ENCODE data around the gene ZEB2.

The ZEB2 gene

GRCh38 chr2:144535300-144535699 is 15.4 kb upstream of the ZEB2 start:
- Histone ChIP-seq H3K4me2 (ENCODE audit: low read depth, low read length, poor library complexity, severe bottlenecking) (no peak overlapping the region), H3K27me3 (ENCODE audit: insufficient read depth, low read length, poor library complexity, severe bottlenecking) (no peaks in the 10 kb centered on the region), H3K4me1 (ENCODE audit: insufficient read depth, low read length, poor library complexity, severe bottlenecking) (no peaks in the 10 kb centered on the region), H2AFZ (ENCODE audit: low read length) (no peak overlapping the region), H3F3A (ENCODE audit: low read depth) (no peaks in the 10 kb centered on the region), H3K9me3 (ENCODE audit: insufficient read depth, low read depth, low read length) (no peaks in the 10 kb centered on the region), H3K79me2 (ENCODE audit: insufficient read depth, low read length) (no peaks in the 10 kb centered on the region), H3K36me3 (ENCODE audit: insufficient read depth, low read length) (no peaks in the 10 kb centered on the region), H3K4me3 (ENCODE audit: low read length, poor library complexity, severe bottlenecking) (no peak overlapping the region), H3K9me2 (replicated peaks; ENCODE audit: low read depth, low read length) (no peaks in the 10 kb centered on the region), H3K9ac (ENCODE audit: low read depth, low read length, poor library complexity, severe bottlenecking) (no peak overlapping the region), H4K20me1 (ENCODE audit: insufficient read depth, low read length, poor library complexity, severe bottlenecking) (no peaks in the 10 kb centered on the region)
- TF ChIP-seq CTCF (conservative IDR thresholded peaks at IDR 0.05; ENCODE audit: low read length) (no peak), EZH2phosphoT487 (IDR thresholded peaks at IDR 0.05; ENCODE audit: borderline replicate concordance) (no peak)

- Histone ChIP-seq H3K79me2 (ENCODE audit: insufficient read depth, low read length) (no peaks in the 10 kb centered on the region), H3F3A (ENCODE audit: low read depth) (no peaks in the 10 kb centered on the region), H2AFZ (ENCODE audit: low read length) (no peak overlapping the region), H3K9me3 (ENCODE audit: insufficient read depth, low read depth, low read length) (no peaks in the 10 kb centered on the region), H4K20me1 (ENCODE audit: insufficient read depth, low read length, poor library complexity, severe bottlenecking) (no peaks in the 10 kb centered on the region), H3K27me3 (ENCODE audit: insufficient read depth, low read length, poor library complexity, severe bottlenecking) (no peaks in the 10 kb centered on the region), H3K36me3 (ENCODE audit: insufficient read depth, low read length) (no peaks in the 10 kb centered on the region), H3K4me1 (ENCODE audit: insufficient read depth, low read length, poor library complexity, severe bottlenecking) (no peaks in the 10 kb centered on the region), H3K4me2 (ENCODE audit: low read depth, low read length, poor library complexity, severe bottlenecking) (no peak overlapping the region), H3K9ac (ENCODE audit: low read depth, low read length, poor library complexity, severe bottlenecking) (no peak overlapping the region), H3K4me3 (ENCODE audit: low read length, poor library complexity, severe bottlenecking) (no peak overlapping the region), H3K9me2 (replicated peaks; ENCODE audit: low read depth, low read length) (no peaks in the 10 kb centered on the region)
- TF ChIP-seq CTCF (conservative IDR thresholded peaks at IDR 0.05; ENCODE audit: low read length) (no peak), EZH2phosphoT487 (IDR thresholded peaks at IDR 0.05; ENCODE audit: borderline replicate concordance) (no peak)
These were observed 13.3 kb upstream of the ZEB2 start for GRCh38 chr2:144533221-144533620.

- TF ChIP-seq EZH2phosphoT487 (IDR thresholded peaks at IDR 0.05; ENCODE audit: borderline replicate concordance) (no peak), CTCF (conservative IDR thresholded peaks at IDR 0.05; ENCODE audit: low read length) (no peak)
- no peaks in the 10 kb centered on the region for H4K20me1 ChIP-seq (ENCODE audit: insufficient read depth, low read length, poor library complexity, severe bottlenecking)
- no peaks in the 10 kb centered on the region for H3K9me2 ChIP-seq (replicated peaks; ENCODE audit: low read depth, low read length)
- H3F3A ChIP-seq (ENCODE audit: low read depth), result no peaks in the 10 kb centered on the region
- no peak overlapping the region for H3K9ac ChIP-seq (ENCODE audit: low read depth, low read length, poor library complexity, severe bottlenecking)
- no peaks in the 10 kb centered on the region for H3K4me1 ChIP-seq (ENCODE audit: insufficient read depth, low read length, poor library complexity, severe bottlenecking)
- H3K9me3 ChIP-seq (ENCODE audit: insufficient read depth, low read depth, low read length), result no peaks in the 10 kb centered on the region
- H3K79me2 ChIP-seq (ENCODE audit: insufficient read depth, low read length), result no peaks in the 10 kb centered on the region
- no peaks in the 10 kb centered on the region for H3K27me3 ChIP-seq (ENCODE audit: insufficient read depth, low read length, poor library complexity, severe bottlenecking)
- no peak overlapping the region for H2AFZ ChIP-seq (ENCODE audit: low read length)
- no peak overlapping the region for H3K4me2 ChIP-seq (ENCODE audit: low read depth, low read length, poor library complexity, severe bottlenecking)
- H3K4me3 ChIP-seq (ENCODE audit: low read length, poor library complexity, severe bottlenecking), result no peak overlapping the region
- H3K36me3 ChIP-seq (ENCODE audit: insufficient read depth, low read length), result no peaks in the 10 kb centered on the region
These were observed 10.7 kb upstream of the ZEB2 start for GRCh38 chr2:144530596-144530995.

Data from Loucy (cell line).